ENCODE results near the gene SRMS. TPM values are rescaled to one million over a fixed set of nuclear protein-coding genes. Genes with fewer than 3 reads are reported as not detected.

The SRMS gene
- total RNA-seq, 1 donor from 2014 or later, result not detected

GRCh38 chr20:63503524-63503923, 44.0 kb downstream of the SRMS start:
- no peak for DNase-seq (ENCODE audit: low spot score)

GRCh38 chr20:63502671-63503172, 44.8 kb downstream of the SRMS start:
- no peak for DNase-seq (ENCODE audit: low spot score)

GRCh38 chr20:63501818-63502670, 45.5 kb downstream of the SRMS start:
- no peak for DNase-seq (ENCODE audit: low spot score)

GRCh38 chr20:63500902-63501817, 46.4 kb downstream of the SRMS start:
- DNase-seq (ENCODE audit: low spot score), result no peak

- no peak for DNase-seq (ENCODE audit: low spot score)
Measured at GRCh38 chr20:63500151-63500901, 47.2 kb downstream of the SRMS start.

- no peak for DNase-seq (ENCODE audit: low spot score)
Measured at GRCh38 chr20:63499338-63499969, 48.1 kb downstream of the SRMS start.

GRCh38 chr20:63498960-63499337, 48.6 kb downstream of the SRMS start, which contains the start of gene EEF1A2:
Gene EEF1A2 (minus strand): TSS chr20:63499083. CDS start chr20:63497763, 1,320 bp downstream.
- DNase-seq (ENCODE audit: low spot score), result no peak

GRCh38 chr20:63497946-63498935, 49.3 kb downstream of the SRMS start:
- DNase-seq (ENCODE audit: low spot score), result no peak

DNA sequence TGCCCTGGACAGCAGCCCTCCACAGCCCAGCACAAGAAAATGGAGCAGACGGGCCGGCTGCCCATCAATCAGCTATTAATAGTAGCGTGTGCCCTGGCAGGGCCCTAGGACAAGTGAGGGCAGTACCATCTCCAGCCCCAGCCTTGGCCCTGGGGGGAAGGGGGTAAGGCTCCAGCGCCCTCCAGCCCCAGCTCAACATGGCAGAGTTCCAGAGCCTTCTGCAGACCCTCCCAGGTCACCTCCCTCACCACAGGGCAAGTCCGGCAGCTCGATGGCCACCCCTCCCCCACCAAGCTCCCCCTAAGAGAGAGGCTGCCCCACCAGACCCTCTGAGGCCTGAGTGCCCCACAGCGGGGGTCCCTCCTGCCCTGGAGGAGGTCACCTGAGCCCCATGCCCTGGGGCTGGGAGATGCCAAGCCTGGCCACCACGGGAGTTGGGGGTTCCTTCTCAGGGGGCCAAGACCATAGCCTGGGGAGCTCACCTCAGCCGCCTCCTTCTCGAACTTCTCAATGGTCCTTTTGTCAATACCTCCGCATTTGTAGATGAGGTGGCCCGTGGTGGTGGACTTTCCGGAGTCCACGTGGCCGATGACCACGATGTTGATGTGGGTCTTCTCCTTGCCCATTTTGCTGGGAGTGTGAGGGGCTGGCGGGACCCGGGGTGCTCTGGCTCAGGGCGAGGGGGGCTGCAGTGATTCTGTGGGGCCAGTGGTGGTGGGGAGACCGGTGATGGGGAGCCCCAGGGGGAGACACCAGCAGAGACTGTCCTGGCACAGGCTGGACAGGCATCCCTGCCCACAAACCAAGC, 50.2 kb downstream of the SRMS start:
- no peak for DNase-seq (ENCODE audit: low spot score)

GRCh38 chr20:63496596-63497120, 50.9 kb downstream of the SRMS start:
- DNase-seq (ENCODE audit: low spot score), result no peak

GRCh38 chr20:63495741-63496595, 51.6 kb downstream of the SRMS start:
- no peak for DNase-seq (ENCODE audit: low spot score)

DNA sequence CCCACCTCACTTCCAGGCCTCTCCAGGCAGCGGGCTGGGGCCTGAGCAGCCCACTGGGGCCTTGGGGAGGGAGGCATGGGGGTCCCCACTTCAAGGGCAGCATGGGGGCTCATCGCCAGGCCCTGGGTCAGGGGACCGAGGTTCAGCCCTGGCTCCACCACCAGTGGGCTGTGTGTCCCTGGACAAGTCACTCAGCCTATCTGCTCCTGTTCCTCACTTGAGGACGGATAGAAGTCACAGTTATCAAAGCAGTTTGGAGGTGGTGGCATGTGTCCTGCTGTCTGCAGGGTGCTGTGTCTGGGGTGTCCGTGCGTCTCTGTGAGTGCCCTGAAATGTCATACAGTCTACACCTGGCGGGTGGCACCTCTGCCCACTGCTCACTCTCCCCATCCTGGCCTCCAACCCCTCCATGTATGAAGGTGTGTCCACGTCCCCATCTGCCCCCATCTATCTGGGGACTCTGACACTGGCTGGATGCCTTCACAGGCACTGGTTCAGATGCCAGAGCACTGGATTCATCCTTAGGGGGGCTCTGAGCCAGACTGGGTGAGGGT, 52.3 kb downstream of the SRMS start:
- DNase-seq (ENCODE audit: low spot score), result no peak

DNA sequence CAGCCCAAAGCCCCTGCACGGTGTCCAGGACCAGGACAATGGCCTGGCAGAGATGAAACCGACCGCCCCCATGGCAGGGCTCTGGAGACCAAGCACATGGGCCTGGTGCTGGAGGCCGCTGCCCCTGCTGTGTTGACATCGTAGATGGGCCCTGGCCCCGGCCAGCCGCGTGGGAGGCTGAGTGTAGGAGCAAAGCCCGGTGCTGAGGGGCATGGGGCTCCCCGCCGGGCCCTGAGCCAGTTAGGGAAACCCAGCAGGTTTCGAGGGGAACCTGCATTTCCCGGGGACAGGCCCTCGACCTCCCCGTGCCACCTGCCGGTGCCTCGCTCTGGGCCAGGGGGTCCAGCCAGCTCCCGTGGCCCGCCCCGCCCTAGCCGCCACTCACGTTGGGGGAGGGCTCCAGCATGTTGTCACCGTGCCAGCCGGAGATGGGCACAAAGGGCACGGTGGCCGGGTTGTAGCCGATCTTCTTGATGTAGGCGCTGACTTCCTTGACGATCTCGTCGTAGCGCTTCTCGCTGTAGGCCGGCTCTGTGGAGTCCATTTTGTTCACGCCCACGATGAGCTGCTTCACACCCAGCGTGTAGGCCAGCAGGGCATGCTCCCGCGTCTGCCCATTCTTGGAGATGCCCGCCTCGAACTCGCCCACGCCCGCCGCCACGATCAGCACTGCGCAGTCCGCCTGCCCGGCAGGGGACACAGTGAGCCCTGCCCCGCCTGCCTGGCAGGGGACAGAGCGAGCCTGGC, 53.0 kb downstream of the SRMS start:
- no peak for DNase-seq (ENCODE audit: low spot score)

GRCh38 chr20:63494084-63494419, 53.5 kb downstream of the SRMS start:
- no peak for DNase-seq (ENCODE audit: low spot score)

- no peak for DNase-seq (ENCODE audit: low spot score)
Measured at GRCh38 chr20:63493563-63494020, 54.0 kb downstream of the SRMS start.

DNA sequence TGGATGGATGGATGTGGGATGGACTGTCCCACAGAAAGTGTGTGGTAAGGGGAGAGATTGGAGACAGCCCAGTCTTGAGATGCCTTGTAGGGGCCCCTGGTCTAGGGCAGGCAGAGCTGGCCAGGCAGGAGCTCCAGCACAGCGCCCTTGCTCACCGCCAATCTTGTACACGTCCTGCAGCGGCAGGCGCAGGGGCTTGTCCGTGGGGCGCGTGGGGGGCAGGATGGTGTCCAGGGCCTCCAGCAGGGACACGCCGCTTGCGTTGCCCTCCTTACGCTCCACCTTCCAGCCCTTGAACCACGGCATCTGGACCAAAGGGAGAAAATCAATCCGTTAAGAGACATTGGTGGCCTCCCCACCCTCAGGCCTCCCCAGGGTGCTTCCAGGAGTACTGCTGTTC, 54.6 kb downstream of the SRMS start:
- DNase-seq (ENCODE audit: low spot score), result no peak
